ENCODE results near the gene CD27.
"Not testable (repeated sequence)": the region's sequence is repeated elsewhere in the genome, so short reads cannot be mapped to it uniquely, and the experiment has no call there.

CD27 gene

DNA sequence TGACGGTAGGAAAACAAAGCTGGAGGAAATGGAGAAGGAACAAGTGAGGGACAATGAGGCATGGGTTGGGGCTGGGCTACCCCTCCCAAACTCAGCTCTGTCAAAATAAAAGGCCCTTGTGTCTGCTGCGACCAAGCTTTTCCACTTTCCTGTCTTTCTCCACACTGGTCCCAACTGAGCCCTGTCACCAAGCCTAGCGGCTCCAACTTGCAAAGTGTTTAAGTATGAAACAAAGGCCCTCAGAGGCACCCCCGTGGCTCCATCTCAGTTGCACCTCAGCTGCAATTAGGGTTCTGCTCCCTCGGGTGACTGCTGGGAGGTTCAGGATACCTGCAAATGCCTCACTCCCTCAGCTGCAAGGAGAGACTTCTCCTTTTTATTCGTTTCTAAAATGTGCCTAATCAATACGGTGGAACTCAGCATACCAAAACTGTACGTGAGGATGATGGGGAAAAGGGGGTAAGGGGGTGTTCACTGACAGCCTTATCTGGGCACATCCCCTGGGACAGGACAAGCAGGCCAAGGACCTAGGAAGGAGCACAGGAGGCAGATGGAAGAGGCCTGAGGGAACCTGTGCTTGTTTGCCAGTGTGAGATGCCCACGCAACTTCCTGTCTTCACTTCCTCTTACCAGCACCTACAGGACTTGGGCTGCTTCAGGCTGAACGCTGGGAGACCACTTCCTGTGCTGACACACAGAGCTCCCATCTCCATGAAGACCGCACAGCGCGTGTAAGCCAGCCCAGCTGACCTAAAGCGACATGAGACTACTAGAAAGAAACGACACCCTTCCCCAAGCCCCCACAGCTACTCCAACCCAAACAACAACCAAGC is 16.9 kb downstream of the CD27 start:
- peak; percentile 79 to 80 for DNase-seq

DNA sequence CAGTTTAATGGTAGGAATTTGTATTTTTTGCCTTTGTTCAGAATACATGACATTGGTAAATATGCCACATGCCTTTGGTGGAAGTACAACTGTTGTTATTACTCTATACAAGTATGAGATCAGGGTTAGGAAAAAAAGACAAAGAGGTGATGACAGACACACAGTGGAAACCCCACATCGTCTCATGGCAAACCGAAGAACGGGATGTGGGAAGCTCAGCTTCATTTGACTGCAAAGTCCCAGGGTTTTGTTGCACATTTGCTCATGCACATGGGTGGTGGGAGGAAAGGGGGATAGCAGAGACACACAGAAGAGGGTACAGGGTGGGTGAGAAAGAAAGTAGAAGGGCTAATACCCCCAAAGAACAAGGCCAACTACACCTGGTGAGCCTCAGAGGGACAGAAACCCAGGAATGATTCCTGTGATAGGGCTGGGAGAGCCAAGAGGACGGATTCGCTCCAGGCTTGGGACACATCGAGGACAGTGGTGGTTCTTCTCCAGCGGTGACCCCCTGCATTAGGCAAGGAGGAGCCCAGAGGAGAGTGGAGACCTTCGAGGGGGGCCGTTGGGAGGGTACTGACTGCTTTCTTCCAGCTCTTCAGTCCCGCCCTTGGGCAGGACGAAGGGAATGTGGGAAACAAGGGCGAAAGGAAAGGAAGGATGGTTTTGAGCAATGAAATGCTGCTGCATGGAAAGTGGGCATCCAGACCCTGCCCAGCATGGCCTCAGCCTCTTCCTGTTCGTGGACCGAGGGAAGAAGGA is 17.7 kb downstream of the CD27 start:
- peak; percentile 35 to 52 for DNase-seq

DNA sequence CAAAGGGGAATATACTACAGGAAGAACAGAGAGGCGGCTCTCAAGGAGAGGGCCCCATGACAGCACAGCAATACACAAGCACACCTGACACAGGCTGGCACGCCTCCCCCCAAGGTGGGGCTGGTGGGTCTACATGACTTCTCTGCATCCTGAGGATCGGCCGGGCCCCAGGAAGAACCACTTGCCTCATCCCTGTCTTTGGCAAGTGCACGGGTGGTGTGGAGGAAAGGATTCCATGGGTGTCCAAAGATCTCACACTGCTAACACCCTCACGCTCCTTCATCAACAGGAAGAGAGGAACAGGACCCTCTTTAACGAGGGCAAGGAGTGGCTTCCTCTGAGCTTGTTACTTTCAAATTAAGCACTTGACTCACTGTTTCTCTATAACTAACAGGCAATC is 18.5 kb downstream of the CD27 start:
- DNase-seq = no peak

DNA sequence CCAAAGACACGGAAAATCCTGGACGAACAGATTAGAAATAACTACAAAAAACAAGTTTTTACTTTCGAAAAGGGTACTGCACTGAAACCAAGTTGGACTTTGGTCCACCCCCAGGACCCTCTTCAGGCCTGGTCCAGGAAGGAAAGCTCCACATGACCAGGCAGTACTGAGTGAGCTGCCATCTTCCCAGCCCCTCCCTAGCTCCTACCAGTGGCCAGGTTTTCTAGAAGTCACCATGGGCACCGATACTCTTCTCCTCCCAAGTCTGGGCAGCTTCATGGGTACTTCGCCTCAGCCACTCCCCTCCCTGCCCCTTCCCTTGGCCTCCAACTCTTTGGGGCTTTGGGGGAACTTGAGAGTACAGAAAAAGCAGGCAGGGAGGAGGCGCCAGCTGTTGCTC is 19.1 kb downstream of the CD27 start:
- no peak for DNase-seq

DNA sequence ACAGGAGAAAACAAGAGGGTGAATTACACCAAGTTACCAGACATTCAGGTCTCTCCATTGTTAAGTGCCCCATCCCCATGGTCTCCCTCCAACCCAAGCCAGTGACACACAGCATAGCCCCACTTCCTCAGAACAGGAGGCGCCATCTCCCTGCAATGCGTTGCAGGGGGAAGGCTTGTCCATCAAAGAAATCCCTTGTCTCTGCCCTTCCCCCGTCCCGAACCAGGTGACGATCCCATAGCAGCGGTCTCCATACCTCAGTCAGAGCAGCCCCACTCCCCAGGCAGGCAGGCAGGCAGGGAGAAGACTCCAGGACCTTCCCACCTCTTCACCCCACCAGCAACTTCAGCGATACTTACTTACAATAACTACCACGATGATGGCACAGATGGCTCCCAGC is 19.8 kb downstream of the CD27 start:
- no peak for DNase-seq

DNA sequence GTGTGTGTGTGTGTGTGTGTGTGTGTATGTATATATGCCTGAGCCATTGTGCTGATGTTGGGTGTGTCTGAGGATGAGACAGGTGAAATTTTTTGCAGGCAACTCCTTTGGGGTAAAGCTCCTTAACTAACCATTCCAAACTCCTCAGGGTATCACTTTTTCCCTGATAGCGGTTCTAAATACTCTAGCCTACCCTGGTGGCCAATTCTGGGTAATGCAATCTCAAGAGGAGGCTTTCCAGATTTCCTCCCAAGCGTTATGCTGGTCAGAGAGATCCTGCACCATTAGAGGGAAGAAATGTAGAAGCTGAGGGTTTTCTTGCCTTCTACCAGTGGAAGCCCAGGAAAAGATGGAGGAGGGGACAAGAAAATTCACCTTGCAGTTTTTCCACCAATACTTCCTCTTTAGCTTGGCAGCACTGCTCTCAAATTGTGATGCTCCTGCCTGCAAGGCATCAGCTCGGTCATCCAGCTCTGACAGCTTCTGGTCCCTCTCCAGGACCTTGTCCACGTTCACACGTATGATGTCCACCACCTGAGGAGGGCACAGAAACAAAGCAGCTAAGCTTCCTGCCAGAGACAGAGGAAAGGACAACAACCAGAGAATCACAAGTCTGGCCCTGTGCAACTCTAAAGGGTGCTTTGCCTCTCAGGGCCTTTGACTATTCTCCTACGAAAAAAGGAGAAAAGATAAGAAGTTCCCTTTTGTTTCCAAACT is 20.9 kb downstream of the CD27 start:
- DNase-seq = peak in 1 of 2 donors; percentile 59

DNA sequence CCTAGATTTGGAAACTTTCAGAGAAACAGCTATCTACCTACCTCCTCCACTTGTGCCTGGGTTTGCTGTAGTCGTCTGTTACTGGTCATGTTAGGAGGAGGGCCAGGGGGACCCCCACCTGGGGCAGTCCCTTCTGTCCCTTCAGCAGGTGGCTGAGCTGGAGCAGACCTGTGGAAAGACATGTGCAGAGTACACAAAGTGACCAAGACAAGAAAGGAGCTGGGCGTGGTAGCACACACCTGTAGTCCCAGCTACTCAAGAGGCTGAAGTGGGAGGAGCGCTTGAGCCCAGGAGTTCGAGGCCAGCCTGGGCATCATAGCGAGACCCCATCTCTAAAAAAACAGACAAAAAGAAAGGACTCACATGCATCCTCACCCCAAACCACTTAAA is 21.4 kb downstream of the CD27 start:
- DNase-seq = no peak

DNA sequence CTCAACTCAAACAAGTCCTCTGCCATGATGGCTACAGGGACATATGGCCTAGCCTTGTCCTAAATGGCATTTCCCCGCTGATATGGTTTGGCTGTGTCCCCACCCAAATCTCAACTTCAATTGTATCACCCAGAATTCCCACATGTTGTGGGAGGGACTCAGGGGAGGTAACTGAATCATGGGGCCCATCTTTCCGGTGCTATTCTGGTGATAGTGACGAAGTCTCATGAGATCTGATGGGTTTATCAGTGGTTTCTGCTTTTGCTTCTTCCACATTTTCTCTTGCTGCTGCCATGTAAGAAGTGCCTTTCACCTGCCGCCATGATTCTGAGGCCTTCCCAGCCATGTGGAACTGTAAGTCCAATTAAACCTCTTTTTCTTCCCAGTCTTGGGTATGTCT is 22.0 kb downstream of the CD27 start:
- DNase-seq = not testable (repeated sequence)

DNA sequence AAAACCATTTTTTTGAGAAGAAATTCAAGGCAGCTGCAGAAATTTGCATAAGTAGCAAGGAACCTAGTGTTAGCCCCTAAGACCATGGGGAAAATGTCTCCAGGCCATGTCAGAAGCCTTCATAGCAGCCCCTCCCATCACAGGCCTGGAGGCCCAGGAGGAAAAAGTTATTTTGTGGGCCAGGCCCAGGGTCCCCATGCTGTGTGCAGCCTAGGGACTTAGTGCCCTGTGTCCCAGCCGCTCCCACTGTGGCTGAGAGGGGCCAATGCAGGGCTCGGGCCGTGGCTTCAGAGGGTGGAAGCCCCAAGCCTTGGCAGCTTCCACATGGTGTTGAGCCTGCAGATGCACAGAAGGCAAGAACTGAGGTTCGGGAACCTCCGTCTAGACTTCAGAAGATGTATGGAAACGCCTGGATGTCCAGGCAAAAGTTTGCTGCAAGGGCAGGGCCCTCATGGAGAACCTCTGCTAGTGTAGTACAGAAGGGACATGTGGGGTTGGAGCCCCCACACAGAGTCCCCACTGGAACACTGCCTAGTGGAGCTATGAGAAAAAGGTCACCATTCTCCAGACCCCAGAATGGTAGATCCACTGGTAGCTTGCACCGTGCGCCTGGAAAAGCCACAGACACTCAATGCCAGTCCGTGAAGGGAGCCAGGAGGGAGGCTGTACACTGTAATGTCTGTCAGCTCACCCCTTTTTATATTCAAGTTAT is 23.0 kb downstream of the CD27 start:
- DNase-seq = not testable (repeated sequence)

DNA sequence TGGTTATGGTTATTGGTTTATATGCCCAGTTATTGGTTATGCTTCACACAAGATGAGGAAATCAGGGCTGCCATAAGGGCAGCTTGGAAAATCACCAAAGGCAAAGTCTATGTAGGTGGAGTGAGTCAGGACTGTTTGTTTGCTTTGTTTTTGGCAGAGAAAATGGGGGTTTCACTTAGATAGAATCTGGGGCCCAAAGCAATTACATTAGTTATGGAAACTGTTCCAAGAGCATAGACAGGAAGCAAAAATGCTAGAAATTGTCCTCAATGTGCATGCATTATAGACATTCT is 23.5 kb downstream of the CD27 start:
- no peak for DNase-seq

DNA sequence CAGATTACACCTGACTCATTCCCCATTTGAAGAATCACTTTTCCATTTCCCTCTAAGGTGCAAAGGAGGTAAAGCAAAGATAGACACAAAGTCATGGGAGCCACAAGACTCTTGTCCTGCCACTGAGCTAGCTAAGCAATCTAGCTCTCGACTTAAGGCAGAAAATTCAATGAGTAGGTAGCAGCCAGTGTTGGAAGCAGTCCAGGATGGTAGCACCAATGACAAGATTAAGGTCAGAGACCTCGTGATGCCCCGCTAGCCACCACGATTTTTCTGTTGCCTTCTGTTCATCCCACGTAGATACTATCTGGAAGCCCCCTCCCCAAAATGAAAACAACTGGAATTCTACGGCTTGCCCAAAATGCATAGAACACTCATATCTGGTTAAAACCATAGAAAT is 24.3 kb downstream of the CD27 start:
- DNase-seq = no peak

DNA sequence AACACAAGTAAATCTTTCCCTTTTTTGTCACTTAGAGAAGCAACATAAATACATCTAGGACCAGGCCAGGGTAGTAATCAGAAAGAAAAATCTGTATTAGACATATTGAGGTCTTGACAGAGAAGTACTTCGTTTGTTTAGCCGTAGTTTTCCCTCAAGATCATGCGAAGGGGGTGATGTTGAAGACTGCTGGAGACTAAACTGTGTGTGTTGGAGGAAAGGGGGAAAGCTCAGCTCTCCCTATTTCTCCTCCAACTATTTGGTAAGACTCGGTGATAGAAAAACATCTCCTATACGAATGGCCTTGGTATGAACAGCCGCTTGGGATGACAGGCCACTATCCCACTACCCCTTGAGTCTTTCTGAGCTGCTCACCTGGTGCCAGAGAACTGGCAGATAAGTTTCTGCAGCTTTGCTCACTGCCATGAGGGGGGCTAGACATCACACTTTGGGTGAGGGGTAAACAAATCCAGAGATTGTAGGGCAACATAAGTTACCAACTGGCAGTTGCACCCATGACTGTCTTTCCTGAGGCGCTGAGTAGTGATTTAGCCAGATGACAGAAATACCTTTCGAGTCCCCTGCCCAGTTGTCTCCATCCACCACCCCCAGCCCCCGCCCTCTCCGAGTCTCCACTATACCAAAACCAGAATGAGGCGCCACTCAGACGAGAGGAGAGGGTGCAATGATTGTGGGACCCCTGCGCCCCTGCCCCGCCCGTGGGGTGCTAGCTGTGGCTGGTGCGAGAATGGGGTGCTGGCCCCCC is 25.0 kb downstream of the CD27 start:
- no peak for DNase-seq

DNA sequence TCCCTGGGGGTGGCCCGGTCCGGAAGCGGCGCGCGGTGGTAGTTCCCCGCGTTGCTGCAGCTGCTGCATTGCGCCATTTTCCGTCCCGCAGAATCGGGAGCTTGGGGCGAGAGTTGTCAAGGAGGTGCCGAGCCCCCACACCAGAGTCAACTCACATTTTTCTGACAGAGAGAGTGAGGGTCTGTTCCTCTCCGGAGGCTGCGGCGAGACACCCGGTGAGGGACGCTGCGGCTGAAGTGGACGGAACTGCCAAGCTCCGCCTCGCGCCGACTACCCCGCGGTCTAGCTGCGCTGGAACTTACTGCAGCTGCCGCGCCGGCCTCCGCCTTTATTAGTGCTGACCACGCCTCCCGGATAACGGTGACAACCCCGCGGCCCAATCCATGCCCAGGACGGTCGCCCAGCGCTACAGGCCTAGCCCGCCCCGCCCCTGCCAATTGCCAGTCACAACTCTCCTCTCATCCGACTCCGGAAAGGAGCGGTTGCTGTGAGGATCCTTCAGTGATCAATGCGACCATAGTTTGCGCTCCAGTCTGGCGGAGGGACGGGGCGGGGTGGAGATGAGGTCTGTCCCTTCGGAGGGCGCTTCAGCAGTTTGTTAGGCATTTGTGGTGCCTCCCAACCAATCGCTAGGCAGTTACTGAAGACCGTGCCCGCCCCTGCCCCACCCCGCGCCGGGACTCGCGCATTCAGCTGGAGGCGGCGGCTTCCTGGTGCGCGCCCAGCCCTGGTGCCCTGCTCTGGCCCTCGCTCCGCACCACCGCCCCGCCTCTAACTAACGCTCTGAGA is 25.8 kb downstream of the CD27 start, which contains the start of gene VAMP1:
TSS of gene VAMP1 (minus strand) at position 303 of the 789 bp plus-strand sequence. CDS start at position 157, 146 bp downstream.
- peak; percentile 98 to 99 for DNase-seq

DNA sequence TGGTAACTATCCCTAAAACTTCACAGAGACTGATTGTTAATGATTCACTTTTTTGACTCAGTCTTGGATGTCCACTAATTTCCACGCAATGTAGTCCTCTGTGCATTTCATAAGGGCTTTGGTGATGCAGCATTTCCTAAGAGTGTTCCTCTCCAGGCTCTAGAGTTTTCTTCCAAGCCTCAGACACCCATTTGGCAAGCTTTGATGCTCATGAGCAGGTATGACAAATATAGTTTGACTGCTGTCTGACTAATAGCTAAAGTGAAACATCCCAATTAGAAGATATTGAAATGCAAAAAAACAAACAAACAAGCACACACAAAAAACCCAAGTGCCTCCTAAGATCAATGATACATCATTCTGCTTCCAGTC is 27.2 kb downstream of the CD27 start:
- no peak for DNase-seq

DNA sequence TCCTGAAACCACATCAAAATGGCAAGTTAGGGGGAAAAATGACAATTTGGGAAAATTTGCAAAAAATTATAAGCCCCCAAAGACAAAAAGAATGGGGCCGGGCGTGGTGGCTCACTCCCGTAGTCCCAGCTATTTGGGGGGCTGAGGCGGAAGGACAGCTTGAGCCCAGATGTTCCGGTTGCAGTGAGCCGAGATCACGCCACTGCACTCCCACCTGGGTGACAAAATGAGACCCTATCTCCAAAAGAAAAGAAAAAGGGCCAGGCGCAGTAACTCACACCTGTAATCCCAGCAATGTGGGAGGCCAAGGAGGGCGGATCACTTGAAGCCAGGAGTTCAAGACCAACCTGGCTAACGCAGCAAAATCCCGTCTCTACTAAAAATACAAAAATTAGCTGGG is 27.7 kb downstream of the CD27 start:
- DNase-seq = no peak

DNA sequence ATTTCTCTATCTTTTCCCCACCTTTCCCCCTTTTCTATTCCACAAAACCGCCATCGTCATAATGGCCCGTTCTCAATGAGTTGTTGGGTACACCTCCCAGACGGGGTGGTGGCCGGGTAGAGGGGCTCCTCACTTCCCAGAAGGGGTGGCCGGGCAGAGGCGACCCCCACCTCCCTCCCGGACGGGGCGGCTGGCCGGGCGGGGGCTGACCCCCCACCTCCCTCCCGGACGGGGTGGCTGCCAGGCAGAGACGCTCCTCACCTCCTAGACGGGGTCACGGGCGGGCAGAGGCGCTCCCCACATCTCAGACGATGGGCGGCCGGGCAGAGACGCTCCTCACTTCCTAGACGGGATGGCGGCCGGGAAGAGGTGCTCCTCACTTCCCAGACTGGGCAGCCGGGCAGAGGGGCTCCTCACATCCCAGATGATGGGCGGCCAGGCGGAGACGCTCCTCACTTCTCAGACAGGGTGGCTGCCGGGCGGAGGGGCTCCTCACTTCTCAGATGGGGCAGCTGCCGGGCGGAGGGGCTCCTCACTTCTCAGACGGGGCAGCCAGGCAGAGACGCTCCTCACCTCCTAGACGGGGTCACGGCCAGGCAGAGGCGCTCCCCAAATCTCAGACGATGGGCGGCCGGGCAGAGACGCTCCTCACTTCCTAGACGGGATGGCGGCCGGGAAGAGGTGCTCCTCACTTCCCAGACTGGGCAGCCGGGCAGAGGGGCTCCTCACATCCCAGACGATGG is 30.6 kb downstream of the CD27 start:
- not testable (repeated sequence) for DNase-seq

DNA sequence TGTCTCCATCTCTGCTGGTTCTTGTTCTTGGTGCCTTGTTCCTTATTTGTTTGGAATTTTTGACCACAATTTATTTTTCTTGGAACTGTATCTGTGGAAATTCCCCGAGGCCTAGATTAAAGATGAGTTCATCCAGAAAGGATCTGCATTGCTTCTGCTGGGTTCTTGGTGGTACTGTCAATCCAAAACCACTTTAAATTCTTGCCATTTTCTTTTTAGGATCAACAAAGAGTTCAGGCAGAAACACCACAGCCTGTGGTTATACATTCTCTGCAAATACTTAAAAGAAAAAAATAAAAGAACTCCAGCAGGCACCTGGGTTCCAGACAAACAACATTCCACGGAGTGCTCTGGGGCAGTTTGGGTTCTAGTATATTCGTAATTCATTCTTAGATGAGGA is 31.7 kb downstream of the CD27 start:
- no peak for DNase-seq

DNA sequence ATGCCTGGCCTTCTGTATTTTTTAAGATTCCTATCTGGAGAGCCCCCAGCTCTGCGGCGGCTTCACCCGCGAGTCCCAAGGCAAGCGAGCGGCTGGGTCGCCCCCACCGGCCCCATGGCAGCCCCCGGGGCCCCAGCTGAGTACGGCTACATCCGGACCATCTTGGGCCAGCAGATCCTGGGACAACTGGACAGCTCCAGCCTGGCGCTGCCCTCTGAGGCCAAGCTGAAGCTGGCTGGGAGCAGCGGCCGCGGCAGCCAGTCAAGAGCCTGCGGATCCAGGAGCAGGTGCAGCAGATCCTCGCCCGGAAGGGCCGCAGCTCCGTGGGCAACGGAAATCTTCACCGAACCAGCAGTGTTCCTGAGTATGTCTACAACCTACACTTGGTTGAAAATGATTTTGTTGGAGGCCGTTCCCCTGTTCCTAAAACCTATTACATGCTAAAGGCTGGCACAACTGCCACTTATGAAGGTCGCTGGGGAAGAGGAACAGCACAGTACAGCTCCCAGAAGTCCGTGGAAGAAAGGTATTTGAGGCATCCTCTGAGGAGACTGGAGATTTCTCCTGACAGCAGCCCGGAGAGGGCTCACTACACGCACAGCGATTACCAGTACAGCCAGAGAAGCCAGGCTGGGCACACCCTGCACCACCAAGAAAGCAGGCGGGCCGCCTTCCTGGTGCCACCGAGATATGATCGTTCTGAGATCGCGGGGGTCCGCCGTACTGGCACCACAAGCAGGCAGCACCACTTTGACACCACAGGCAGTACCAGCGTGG is 33.0 kb downstream of the CD27 start:
- DNase-seq = not testable (repeated sequence)

DNA sequence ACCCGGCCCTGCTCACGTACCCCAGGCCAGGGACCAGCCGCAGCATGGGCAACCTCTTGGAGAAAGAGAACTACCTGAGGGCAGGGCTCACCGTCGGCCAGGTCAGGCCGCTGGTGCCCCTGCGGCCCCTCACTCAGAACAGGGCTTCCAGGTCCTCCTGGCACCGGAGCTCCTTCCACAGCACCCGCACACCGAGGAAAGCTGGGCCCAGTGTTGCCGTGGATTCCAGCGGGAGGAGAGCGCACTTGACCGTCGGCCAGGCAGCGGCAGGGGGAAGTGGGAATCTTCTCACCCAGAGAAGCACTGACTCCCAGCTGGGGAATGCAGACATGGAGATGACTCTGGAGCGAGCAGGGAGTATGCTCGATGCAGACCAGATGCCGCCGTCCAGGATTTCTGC is 33.7 kb downstream of the CD27 start:
- no peak for DNase-seq

DNA sequence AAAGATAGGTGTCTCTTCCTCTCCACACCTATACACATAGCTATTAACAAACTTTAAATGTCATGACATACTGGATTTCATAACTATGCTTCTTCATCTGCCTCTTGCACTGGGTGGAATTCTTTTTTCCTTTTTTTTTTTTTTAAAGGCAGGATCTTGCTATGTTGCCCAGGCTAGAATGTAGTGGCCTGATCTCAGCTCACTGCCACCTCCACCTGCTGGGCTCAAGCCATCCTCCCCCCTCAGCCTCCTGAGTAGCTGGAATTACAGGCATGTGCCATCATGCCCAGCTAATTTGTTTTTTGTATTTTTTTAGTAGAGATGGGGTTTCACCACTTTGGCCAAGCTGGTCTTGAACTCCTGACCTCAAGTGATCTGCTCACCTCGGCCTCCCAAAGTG is 43.5 kb downstream of the CD27 start:
- no peak for DNase-seq

Data from stimulated activated CD4-positive, alpha-beta T cell treated with anti-CD3 and anti-CD28 coated beads, Interleukin-2, amount 100 ng/mL, for 24 hours (primary cell).